Lung (tissue), 16 donors: ENCODE measurements around the gene FAM110D. TPM values are rescaled to one million over a fixed set of nuclear protein-coding genes. Genes with fewer than 3 reads are reported as not detected.

Source experiments
- ATAC-seq: fragments of 200-7000 bp; cut with Tn5 transposase; one replicate; pipeline ENCODE4 v1.9.1; 2020; ENCODE audit warnings: moderate number of reproducible peaks; ENCODE audit not compliant: insufficient read depth, low FRiP score
- DNase-seq, 3 donors: peaks; one replicate each; pipeline ENCODE4 v3.0.0-alpha.2; 2013 to 2017
- H3K27ac ChIP-seq, 2 donors: one replicate each; pipeline ENCODE4 v1.5.1; 2013; ENCODE audit warnings: mild to moderate bottlenecking in 2 of 2, moderate library complexity in 2 of 2, control low read depth in 1 of 2, inconsistent platforms in 1 of 2, low read depth in 1 of 2, low read length in 1 of 2
- H3K27me3 ChIP-seq, 3 donors: one replicate each; pipeline ENCODE4 v1.5.1; 2013; ENCODE audit warnings: low read length in 2 of 3; ENCODE audit not compliant: control insufficient read depth in 3 of 3, insufficient read depth in 3 of 3
- H3K36me3 ChIP-seq, 4 donors: one replicate each; pipeline ENCODE4 v1.5.1; 2013; ENCODE audit warnings: low read length in 4 of 4, mild to moderate bottlenecking in 1 of 4, moderate library complexity in 1 of 4; ENCODE audit not compliant: control insufficient read depth in 4 of 4, insufficient read depth in 4 of 4
- H3K4me1 ChIP-seq, 5 donors: one replicate each; pipeline ENCODE4 v1.5.1; 2013; ENCODE audit warnings: low read length in 5 of 5, mild to moderate bottlenecking in 2 of 5, moderate library complexity in 1 of 5; ENCODE audit not compliant: control insufficient read depth in 5 of 5, insufficient read depth in 5 of 5
- H3K4me3 ChIP-seq: one replicate; pipeline ENCODE4 v1.5.1; 2013; ENCODE audit warnings: mild to moderate bottlenecking, control low read depth, moderate library complexity
- H3K9ac ChIP-seq, 2 donors: one replicate each; pipeline ENCODE4 v1.5.1; 2013; ENCODE audit warnings: low read length in 2 of 2, control low read depth in 1 of 2; ENCODE audit not compliant: insufficient read depth in 1 of 2
- H3K9me3 ChIP-seq, 4 donors: one replicate each; pipeline ENCODE4 v1.5.1; 2013; ENCODE audit warnings: low read length in 3 of 4, mild to moderate bottlenecking in 1 of 4, moderate library complexity in 1 of 4; ENCODE audit not compliant: control insufficient read depth in 4 of 4, insufficient read depth in 3 of 4
- CTCF ChIP-seq: IDR thresholded peaks from 2 replicates; pipeline ENCODE4 v1.5.1; 2012; ENCODE audit warnings: mild to moderate bottlenecking; ENCODE audit errors: control extremely low read depth, extremely low read depth
- WGBS, 2 donors: extraction: QIAGEN DNeasy Blood & Tissue Kit; methylation state at CpG; one replicate each; pipeline ENCODE4 v1.1.7; 2013; 5-methylcytosine and 5-hydroxymethylcytosine counted together
- long read RNA-seq, 5 donors: transcript quantifications; one replicate each; lab custom pipeline, GENCODE V29; 2026
- polyA plus RNA-seq, 2 donors: library from polyadenylated mRNA; stranded (reverse); fragments of 200-250 nt; gene quantifications; one replicate each; pipeline ENCODE4 v1.2.1, GENCODE V29; 2013
- total RNA-seq, 2 donors: library from RNA; depleted of rRNA in 1 of 2; stranded (reverse); fragments of >200 nt in 1 of 2; gene quantifications; one replicate each; pipeline ENCODE4 v1.2.1, GENCODE V29; 2014 to 2021
- donor health status: control.
- donor health status: control.
- donor health status: Bipolar disorder and iron deficiency.
- donor health status: healthy.
- donor health status: DM: yes; HTN: yes; CAD: no.

FAM110D gene
- total RNA-seq (1 to 10 TPM; 1.1 to 3.2 TPM), polyA plus RNA-seq (1 to 10 TPM; 3.1 to 3.4 TPM)
- long read RNA-seq, donor 1, transcript FAM110D-201 (2 exons, 2,858 nt) = major isoform, 9 of 15 reads
- long read RNA-seq, donor 1, partial matches to known transcripts = 6 of 15 reads
- long read RNA-seq, donor 1, other reads (novel, unspliced or antisense) = 0 of 15 reads
- long read RNA-seq, donor 2, partial matches to known transcripts = 0 of 1 reads
- long read RNA-seq, donor 2, other reads (novel, unspliced or antisense) = 0 of 1 reads
- long read RNA-seq, donor 3, partial matches to known transcripts = 0 of 2 reads
- long read RNA-seq, donor 3, other reads (novel, unspliced or antisense) = 0 of 2 reads
- long read RNA-seq, donor 4, partial matches to known transcripts = 0 of 2 reads
- long read RNA-seq, donor 4, other reads (novel, unspliced or antisense) = 0 of 2 reads
- long read RNA-seq, donor 5, transcript FAM110D-201 (2 exons, 2,858 nt) = major isoform, 8 of 8 reads
- long read RNA-seq, donor 5, partial matches to known transcripts = 0 of 8 reads
- long read RNA-seq, donor 5, other reads (novel, unspliced or antisense) = 0 of 8 reads

GRCh38 chr1:26158908-26159742 is at the start of gene FAM110D:
TSS of gene FAM110D (plus strand) at chr1:26159079. CDS start at chr1:26161292, 2,213 bp downstream.
- DNase-seq = peak in 2 of 3 donors; percentile 31 to 37
- Histone ChIP-seq H3K27me3 (no peaks in the 10 kb centered on the region), H3K27ac (peak within 1 kb of the TSS; percentile 57 to 86), H3K9ac (no peak within 1 kb of the TSS), H3K4me3 (peak within 1 kb of the TSS; percentile 2), H3K4me1 (peaks cover 0 to 48% (median 6%) of the 10 kb centered on the region in 5 donors), H3K9me3 (no peaks in the 10 kb centered on the region), H3K36me3 (no peaks in the 10 kb centered on the region)
- no peak for TF ChIP-seq CTCF
- ATAC-seq = no peak
- 54 to 56% methylated on average over 6 of the region's 6 CpGs for whole genome bisulfite sequencing, 2 donors

GRCh38 chr1:26109229-26110164 is 49.4 kb upstream of the FAM110D start:
- Histone ChIP-seq H3K27ac (no peak overlapping the region), H3K4me1 (peaks cover 2 to 17% (median 13%) of the 10 kb centered on the region in 5 donors), H3K27me3 (no peaks in the 10 kb centered on the region), H3K9ac (no peak overlapping the region), H3K4me3 (no peak overlapping the region), H3K36me3 (peaks cover 0 to 8% (median 0%) of the 10 kb centered on the region in 4 donors), H3K9me3 (peaks cover 0 to 2% (median 0%) of the 10 kb centered on the region in 4 donors)
- TF ChIP-seq CTCF = no peak
- 94 to 96% methylated on average over 5 of the region's 5 CpGs for WGBS, 2 donors
- no peak for DNase-seq
- no peak for ATAC-seq

DNA sequence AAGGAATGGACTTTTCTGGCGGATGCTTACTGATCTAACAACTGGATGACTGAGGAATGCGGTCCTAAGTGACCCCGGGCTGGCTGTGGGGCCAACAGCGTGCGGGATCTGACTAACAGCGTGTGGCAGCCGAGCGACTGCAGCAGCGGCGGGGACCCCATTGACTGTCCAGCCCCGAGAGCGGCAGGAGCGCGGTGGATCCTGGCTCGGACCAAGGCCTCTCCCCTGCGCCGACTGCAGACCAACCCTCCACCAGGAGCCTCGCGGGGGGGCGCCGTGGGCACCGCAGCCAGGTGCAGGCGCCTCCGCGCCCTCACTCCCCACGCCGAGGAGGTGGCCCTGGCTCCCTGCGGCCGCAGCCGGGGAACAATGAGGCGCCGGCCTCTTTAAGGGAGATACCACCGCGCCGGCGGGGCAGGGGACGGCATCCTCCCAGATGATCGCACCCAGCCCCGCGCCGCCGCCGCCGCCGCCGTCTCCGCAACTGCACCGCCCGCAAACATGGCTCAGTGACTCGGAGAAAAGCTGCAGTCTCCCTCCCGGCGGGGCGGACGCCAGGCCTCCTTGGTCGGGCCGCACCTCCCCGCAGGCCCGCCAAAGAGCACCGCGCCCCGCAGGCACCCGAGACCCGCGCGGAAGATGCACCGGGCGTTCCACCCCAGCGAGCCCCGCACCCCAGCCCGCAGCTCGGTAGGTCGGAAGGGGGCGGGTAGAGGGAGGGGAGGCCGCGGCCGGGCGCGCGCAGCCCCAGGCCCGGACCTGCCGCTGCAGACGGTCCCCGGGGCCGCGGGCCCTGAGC is 47.9 kb upstream of the FAM110D start:
- Histone ChIP-seq H3K36me3 (peaks cover 0 to 13% (median 0%) of the 10 kb centered on the region in 4 donors), H3K9ac (peak overlapping the region; percentile 25 to 83), H3K4me3 (peak overlapping the region; percentile 99), H3K27me3 (no peaks in the 10 kb centered on the region), H3K9me3 (peaks cover 0 to 2% (median 0%) of the 10 kb centered on the region in 4 donors), H3K27ac (peak overlapping the region; percentile 90 to 97), H3K4me1 (peaks cover 2 to 17% (median 14%) of the 10 kb centered on the region in 5 donors)
- WGBS, 2 donors = 0 to 1% methylated on average over 49 to 85 of the region's 85 CpGs
- TF ChIP-seq CTCF = no peak
- ATAC-seq (peak; percentile 61), DNase-seq (peak; percentile 80 to 82 (median 81))
